Vagina (tissue), 2 donors: ENCODE measurements around the gene TRA2A.

ENCODE experiments used
- POLR2A ChIP-seq, 2 donors: fragments of 450-650 bp; IDR thresholded peaks; one replicate each; pipeline ENCODE4 v1.6.1; 2017; ENCODE audit warnings: antibody characterized with exemption in 2 of 2, mild to moderate bottlenecking in 2 of 2, moderate library complexity in 2 of 2
- POLR2AphosphoS5 ChIP-seq, 2 donors: sonication (generic); formaldehyde crosslinking; IDR thresholded peaks; one replicate each; pipeline ENCODE4 v1.9.0; 2017; ENCODE audit warnings: antibody characterized with exemption in 2 of 2, mild to moderate bottlenecking in 2 of 2, low read depth in 1 of 2; ENCODE audit not compliant: insufficient read depth in 1 of 2

DNA sequence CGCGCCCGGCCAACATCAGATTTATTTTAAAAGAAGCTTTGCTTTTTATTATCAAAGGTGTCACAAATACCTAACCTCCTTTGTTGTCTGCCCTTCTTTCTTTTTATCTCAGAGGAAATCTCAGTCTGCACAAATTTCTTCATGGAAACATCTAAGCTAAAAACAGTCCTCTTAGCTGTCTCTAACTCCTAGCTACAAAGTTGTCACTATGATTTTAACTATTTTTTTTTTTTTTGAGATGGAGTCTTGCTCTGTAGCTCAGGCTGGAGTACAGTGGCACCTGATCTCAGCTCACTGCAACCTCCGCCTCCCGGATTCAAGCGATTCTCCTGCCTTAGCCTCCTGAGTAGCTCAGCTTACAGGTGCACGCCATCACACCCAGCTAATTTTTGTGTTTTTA lies 7.3 kb downstream of the TRA2A start:
- no peak for TF ChIP-seq POLR2A (IDR thresholded peaks at IDR 0.05)
- TF ChIP-seq POLR2AphosphoS5 (IDR thresholded peaks at IDR 0.05; ENCODE audit: insufficient read depth in 1 of 2, low read depth in 1 of 2), result no peak
